Activated T-helper 1 cell treated with anti-CD3 and anti-CD28 coated beads, Interleukin-2, amount 50 U/mL, for 16 hours (primary cell): Measurements from ENCODE around the gene VPS52.

ENCODE experiments used
- DNase-seq, 2 donors: peaks; one replicate each; pipeline ENCODE4 v3.0.0-alpha.2; 2020; ENCODE audit warnings: low read depth in 1 of 2, low spot score in 1 of 2

The VPS52 gene, protein sequence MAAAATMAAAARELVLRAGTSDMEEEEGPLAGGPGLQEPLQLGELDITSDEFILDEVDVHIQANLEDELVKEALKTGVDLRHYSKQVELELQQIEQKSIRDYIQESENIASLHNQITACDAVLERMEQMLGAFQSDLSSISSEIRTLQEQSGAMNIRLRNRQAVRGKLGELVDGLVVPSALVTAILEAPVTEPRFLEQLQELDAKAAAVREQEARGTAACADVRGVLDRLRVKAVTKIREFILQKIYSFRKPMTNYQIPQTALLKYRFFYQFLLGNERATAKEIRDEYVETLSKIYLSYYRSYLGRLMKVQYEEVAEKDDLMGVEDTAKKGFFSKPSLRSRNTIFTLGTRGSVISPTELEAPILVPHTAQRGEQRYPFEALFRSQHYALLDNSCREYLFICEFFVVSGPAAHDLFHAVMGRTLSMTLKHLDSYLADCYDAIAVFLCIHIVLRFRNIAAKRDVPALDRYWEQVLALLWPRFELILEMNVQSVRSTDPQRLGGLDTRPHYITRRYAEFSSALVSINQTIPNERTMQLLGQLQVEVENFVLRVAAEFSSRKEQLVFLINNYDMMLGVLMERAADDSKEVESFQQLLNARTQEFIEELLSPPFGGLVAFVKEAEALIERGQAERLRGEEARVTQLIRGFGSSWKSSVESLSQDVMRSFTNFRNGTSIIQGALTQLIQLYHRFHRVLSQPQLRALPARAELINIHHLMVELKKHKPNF

DNA sequence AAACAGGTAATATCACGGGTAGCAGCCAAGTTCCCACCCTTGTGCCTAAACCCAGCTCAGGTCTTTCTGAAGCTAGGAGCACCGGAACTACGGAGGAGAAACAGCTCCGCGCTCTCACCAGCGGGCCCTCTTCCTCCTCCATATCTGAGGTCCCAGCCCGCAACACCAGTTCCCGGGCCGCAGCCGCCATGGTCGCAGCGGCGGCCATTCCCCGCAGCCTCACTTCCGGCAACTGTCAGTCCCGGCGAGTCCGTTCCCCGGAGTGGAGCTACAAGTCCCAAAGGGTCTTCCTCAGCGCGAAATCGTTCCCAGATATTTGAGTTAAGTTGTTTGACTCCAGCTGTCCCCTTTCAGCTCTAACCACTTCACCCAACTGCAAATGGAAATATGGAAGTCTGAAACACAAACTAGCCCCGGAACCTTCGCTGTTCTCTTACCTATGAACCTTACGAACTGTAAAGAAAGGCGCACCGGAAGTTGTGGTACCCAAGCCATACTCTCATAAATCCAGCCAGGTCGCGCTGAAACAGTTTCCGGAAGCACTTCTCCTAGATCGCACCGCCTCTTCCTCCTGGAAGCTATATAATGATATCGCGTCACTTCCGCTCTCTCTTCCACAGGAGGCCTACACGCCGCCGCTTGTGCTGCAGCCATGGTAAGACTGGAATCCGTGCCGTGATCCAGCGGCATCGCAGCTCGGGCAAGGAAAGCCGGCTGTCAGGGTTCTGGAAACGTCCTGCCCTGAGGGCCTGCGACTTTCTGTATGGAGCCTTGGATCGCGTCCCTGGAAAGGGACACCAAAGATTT, at the start of gene VPS52, which contains the start of gene RPS18:
Gene VPS52 (minus strand): TSS at position 409 of the 807 bp plus-strand sequence. CDS start 201 bp downstream, at position 208.
Gene RPS18 (plus strand): TSS at position 608 of the 807 bp plus-strand sequence. CDS start 45 bp downstream, at position 653.
- DNase-seq = peak; percentile 71 to 84

GRCh38 chr6:33321227-33321626, 49.6 kb upstream of the VPS52 start:
- no peak for DNase-seq

- no peak for DNase-seq
These were observed 48.9 kb upstream of the VPS52 start for GRCh38 chr6:33320315-33321181.

DNA sequence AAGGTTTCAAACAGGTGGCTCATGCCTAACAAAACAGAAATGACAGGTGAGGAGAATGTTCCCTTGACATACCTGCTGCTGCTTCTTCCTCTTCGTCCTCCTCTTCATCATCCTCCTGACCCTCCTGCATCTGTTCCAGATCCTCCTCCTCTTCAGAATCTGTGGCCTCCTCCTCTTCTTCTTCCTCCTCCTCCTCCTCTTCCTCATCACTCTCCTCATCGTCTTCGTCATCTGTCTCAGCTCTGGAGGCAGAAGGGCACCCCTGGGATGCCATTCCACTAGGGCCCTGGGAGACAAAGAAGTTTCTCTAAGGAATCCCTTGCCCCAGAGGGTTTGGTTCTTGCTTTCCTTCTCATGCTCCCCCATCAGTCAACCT, 48.3 kb upstream of the VPS52 start:
- no peak for DNase-seq

DNA sequence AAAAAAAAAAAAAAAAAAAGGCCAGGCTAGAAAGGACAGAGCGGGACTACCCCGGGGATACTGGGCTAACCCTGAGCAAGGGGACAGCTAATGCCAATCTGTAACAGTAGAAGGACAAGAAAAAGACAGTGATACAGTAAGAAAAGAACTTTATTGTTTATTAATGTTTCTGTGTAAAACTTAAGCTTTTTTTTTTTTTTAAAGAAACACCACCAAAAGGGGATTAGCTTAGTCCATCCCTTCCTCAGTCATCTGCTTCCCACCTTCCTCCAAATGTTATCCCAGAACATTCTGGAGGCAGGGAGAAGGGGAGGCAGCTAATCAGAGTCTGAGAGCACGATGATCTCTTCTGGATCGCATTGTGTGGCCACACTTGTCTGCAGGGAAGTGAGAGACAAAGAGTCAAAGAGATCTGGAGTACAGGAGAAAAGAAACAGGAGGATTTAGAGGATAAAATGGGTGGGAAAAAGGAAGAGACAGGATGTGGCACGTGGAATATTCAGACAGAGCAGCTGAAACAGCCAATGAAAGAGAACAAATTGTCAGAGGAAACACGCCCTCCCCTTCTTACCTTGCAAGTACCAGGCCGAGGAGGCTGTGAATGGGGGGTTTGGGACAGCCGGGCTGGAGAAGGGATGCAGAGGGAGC, 46.9 kb upstream of the VPS52 start:
- DNase-seq = no peak

DNA sequence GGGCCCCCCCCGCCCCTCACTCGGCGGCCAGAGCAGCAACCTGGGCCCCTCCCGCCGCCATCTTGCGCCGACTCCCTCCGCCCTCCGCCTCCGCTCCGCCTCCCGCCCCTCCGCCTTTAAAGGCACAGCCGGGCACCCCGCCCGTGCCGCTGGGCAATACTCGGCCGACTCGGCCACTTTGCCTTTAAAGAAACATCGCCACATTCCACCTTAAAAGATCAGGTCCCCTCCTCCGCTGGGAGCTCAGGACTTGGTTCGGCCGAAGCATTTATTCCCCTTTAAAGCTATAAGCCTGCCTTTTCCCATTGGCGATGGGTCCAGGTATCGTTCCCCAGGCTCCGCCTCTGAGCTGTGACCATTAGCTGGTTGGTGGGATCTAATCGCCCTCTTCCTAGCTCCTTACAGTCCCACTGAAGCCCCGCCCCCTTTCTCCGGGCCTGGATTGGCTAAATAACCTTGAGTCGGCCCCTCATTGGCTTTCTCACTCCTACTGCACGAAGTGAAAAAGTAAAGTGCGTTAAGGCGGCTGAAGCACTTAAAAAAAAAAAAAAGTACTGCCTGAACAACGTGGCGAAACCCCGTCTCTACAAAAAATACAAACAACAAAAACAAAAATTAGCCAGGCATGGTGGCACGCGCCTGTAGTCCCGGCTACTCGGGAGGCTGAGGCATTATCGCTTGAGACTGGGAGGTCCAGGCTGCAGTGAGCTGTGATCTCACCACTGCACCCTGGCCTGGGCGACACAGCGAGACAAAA, 46.2 kb upstream of the VPS52 start, which contains the start of gene ZBTB22:
Gene ZBTB22 (minus strand): TSS at position 76 of the 757 bp plus-strand sequence. CDS start 828 bp downstream, outside the sequence.
- peak; percentile 88 to 89 for DNase-seq

DNA sequence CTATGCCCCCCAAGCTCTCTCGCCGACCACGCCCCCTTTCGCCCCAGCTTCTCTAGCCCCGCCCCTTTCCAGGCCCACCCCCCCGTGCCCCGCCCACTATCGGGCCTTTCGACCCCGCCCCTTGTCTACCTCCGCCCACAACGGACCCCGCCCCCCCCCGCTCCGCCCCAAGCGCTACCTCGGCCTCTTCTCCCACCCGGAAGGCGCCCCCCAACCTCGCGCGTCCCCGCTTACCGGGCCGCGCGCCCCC, 45.7 kb upstream of the VPS52 start:
- peak in 1 of 2 donors; percentile 35 for DNase-seq

- no peak for DNase-seq
These were observed 45.1 kb upstream of the VPS52 start for GRCh38 chr6:33316603-33317418.

GRCh38 chr6:33315793-33316602, 44.3 kb upstream of the VPS52 start:
- no peak for DNase-seq

- DNase-seq = no peak
These were observed 43.5 kb upstream of the VPS52 start for GRCh38 chr6:33314943-33315792.

DNA sequence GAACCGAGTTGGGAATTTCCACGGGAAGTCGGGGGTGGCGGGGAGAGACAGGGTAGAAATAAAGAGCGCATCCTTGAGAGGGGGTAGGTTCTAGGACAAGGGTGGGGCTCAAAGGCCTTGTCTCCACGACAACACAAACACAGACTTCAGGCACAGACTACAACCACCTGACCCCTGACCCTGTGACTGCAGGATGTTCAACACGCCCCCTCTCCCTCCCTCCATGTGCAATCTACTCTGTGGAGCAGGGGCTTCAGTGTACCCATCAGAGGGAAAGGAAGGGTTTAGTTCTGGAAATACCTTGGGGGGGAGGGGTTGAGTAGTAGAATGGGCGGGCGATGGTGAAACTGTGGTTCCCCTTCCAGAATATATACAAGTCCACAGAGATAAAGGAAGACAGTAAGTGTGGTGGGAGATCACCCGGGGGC, 42.9 kb upstream of the VPS52 start:
- peak in 1 of 2 donors; percentile 60 for DNase-seq

DNA sequence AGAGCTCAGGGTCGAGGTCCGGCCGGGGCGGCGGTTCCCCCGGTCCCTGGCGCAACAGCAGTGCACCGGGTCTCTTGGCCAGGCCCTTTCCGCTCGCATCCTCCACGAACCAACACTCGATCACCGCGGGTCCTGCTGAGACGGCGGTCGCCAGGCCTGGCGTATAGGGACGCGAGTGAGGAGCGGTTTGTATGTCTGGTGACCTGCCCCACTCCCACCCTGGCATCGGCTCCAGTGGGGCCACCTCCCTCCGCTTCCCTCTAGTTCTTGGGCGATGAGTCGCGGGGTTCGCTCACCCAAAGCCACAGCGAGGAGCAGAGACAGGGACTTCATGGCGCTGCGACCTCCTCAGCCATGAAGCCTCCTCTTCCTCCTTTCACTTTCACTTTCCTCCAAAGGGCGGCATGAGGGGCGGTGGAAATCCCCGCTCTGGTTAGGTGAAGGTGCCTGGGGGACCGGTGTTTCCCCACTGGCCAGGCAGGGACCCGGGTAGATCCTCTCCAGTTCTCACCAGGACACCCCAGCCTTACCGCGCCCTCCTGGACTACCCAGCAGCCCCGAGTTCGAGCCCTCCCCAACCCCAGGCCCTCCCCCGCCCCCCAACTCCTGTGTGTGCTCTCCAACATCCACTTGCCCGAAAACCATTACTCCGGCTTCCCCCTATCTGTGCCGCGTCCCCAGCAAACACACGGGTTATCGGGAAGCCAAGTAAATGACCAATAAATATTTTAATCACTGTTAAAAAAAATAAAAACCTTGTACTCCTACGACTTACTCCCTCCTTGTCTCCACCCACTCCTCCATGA, 42.2 kb upstream of the VPS52 start, which contains the start of gene TAPBP:
Gene TAPBP (minus strand): TSS at position 370 of the 806 bp plus-strand sequence. CDS start 37 bp downstream, at position 333.
- DNase-seq = peak; percentile 52 to 79

GRCh38 chr6:33313105-33313708, 41.5 kb upstream of the VPS52 start:
- no peak for DNase-seq

GRCh38 chr6:33312361-33313104, 40.9 kb upstream of the VPS52 start:
- peak; percentile 56 to 72 for DNase-seq

DNA sequence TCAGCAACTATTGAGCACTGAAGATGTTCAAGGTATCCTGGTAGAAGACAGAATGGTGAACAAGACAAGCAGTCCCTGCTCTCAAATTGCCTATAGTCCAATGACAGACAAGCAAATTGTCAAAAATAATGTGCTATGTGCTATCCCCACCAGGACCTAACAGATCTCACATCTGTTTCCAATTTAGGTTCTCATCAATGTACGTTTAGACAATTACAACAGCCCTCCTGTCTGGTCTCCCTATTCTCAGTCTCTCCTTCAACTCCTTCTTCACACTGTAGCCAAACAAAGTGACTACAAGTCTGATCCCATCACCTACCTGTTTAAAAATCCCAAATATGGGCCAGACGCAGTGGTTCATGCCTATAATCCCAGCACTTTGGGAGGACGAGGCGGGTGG, 34.7 kb upstream of the VPS52 start:
- no peak for DNase-seq
